Measurements from ENCODE around the gene ANKRD63.

DNA sequence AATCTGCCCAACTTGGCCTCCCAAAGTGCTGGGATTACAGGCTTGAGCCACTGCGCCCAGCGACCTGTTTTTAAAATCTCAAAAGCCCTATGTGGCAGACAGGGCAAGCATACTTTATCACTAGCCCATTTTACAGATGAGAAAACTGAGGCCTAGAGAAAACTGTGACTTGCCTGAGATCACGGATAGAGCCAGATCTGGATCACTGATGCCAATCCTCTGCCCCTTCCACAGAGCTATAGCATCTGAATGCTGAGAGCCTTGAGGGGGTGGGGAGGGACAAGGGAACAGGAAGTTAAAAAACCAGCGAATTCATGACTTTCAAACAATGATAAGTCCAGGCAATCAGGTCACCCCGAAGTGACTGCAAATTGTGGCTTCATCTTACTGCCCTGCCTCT is 7.3 kb downstream of the ANKRD63 start:
- TF ChIP-seq, protein P1, sequence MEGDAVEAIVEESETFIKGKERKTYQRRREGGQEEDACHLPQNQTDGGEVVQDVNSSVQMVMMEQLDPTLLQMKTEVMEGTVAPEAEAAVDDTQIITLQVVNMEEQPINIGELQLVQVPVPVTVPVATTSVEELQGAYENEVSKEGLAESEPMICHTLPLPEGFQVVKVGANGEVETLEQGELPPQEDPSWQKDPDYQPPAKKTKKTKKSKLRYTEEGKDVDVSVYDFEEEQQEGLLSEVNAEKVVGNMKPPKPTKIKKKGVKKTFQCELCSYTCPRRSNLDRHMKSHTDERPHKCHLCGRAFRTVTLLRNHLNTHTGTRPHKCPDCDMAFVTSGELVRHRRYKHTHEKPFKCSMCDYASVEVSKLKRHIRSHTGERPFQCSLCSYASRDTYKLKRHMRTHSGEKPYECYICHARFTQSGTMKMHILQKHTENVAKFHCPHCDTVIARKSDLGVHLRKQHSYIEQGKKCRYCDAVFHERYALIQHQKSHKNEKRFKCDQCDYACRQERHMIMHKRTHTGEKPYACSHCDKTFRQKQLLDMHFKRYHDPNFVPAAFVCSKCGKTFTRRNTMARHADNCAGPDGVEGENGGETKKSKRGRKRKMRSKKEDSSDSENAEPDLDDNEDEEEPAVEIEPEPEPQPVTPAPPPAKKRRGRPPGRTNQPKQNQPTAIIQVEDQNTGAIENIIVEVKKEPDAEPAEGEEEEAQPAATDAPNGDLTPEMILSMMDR (IDR thresholded peaks at IDR 0.05): no peak
- TF ChIP-seq POLR2A (IDR thresholded peaks at IDR 0.05): no peak

Measured in lower leg skin (tissue), 3 donors.